ENCODE measurements around the gene DGKA.

DNA sequence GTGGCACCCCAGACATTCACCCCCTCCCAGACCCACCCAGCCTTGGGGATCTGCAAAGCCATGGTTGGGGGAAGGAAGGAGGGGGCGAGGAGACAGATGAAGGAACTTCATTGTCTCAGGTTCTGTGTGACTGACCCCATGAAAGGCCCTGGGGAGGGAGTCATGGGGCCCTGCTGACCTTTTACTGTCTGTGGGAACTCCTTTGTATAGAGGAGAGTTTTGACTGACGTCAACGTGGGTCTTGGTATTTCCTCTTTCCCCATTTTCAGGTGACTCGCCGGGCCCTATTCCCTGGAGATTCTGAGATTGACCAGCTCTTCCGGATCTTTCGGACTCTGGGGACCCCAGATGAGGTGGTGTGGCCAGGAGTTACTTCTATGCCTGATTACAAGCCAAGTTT, 39.8 kb downstream of the DGKA start:
- TF ChIP-seq, protein P1, sequence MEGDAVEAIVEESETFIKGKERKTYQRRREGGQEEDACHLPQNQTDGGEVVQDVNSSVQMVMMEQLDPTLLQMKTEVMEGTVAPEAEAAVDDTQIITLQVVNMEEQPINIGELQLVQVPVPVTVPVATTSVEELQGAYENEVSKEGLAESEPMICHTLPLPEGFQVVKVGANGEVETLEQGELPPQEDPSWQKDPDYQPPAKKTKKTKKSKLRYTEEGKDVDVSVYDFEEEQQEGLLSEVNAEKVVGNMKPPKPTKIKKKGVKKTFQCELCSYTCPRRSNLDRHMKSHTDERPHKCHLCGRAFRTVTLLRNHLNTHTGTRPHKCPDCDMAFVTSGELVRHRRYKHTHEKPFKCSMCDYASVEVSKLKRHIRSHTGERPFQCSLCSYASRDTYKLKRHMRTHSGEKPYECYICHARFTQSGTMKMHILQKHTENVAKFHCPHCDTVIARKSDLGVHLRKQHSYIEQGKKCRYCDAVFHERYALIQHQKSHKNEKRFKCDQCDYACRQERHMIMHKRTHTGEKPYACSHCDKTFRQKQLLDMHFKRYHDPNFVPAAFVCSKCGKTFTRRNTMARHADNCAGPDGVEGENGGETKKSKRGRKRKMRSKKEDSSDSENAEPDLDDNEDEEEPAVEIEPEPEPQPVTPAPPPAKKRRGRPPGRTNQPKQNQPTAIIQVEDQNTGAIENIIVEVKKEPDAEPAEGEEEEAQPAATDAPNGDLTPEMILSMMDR (conservative IDR thresholded peaks at IDR 0.05; ENCODE audit: low read length): no peak
- no peak for TF ChIP-seq EZH2phosphoT487 (IDR thresholded peaks at IDR 0.05; ENCODE audit: borderline replicate concordance, low read depth, low read length)
